Suprapubic skin (tissue), 4 donors: ENCODE results near the gene SNUPN. TPM values are rescaled to one million over a fixed set of nuclear protein-coding genes. Genes with fewer than 3 reads are reported as not detected.
A peak's percentile ranks its signal among the peaks of the same experiment; 100 is the strongest.

Experiments
- DNase-seq, 2 donors: peaks; one replicate each; pipeline ENCODE4 v3.0.0-alpha.2; 2019; ENCODE audit warnings: low spot score in 2 of 2
- H3K27ac ChIP-seq: fragments of 200-600 bp; sonication (generic); one replicate; pipeline ENCODE4 v1.5.1; 2019
- H3K27me3 ChIP-seq: fragments of 200-600 bp; sonication (generic); one replicate; pipeline ENCODE4 v1.5.1; 2019
- H3K36me3 ChIP-seq: fragments of 200-600 bp; sonication (generic); one replicate; pipeline ENCODE4 v1.5.1; 2019
- H3K4me1 ChIP-seq: fragments of 200-600 bp; sonication (generic); one replicate; pipeline ENCODE4 v1.5.1; 2019
- H3K4me3 ChIP-seq: fragments of 200-600 bp; sonication (generic); one replicate; pipeline ENCODE4 v1.5.1; 2019; ENCODE audit warnings: mild to moderate bottlenecking
- H3K9me3 ChIP-seq: fragments of 200-600 bp; sonication (generic); one replicate; pipeline ENCODE4 v1.5.1; 2019
- EP300 ChIP-seq: sonication (generic); formaldehyde crosslinking; IDR thresholded peaks from one replicate; pipeline ENCODE4 v1.6.1; 2017; ENCODE audit warnings: antibody characterized with exemption
- POLR2A ChIP-seq, 2 donors: fragments of 450-650 bp; IDR thresholded peaks; one replicate each; pipeline ENCODE4 v1.6.1; 2017; ENCODE audit warnings: antibody characterized with exemption in 2 of 2, mild to moderate bottlenecking in 2 of 2, moderate library complexity in 2 of 2
- POLR2AphosphoS5 ChIP-seq, 3 donors: sonication (generic); formaldehyde crosslinking; IDR thresholded peaks; one replicate each; pipeline ENCODE4 v1.6.1; 2017; ENCODE audit warnings: antibody characterized with exemption in 3 of 3
- WGBS: methylation state at CpG from one replicate; pipeline ENCODE4 v1.1.5; 2018; 5-methylcytosine and 5-hydroxymethylcytosine counted together
- total RNA-seq, 4 donors: library from RNA; depleted of rRNA; stranded (reverse); fragments of >200 nt; gene quantifications; one replicate each; pipeline ENCODE4 v1.1.0, GENCODE V29; 2016
- TF ChIP-seq, protein P1 (sequence below), 2 donors: fragments of 200-600 bp in 1 of 2; fragments of 450-650 bp in 1 of 2; sonication (generic) in 1 of 2; IDR thresholded peaks; one replicate each; pipeline ENCODE4 v1.5.1; 2016 to 2019; ENCODE audit warnings: antibody characterized with exemption in 2 of 2, mild to moderate bottlenecking in 1 of 2, moderate library complexity in 1 of 2

Gene SNUPN
- total RNA-seq, 4 donors from 2014 or later: 12.8 to 31.7 (median 17.5) TPM

DNA sequence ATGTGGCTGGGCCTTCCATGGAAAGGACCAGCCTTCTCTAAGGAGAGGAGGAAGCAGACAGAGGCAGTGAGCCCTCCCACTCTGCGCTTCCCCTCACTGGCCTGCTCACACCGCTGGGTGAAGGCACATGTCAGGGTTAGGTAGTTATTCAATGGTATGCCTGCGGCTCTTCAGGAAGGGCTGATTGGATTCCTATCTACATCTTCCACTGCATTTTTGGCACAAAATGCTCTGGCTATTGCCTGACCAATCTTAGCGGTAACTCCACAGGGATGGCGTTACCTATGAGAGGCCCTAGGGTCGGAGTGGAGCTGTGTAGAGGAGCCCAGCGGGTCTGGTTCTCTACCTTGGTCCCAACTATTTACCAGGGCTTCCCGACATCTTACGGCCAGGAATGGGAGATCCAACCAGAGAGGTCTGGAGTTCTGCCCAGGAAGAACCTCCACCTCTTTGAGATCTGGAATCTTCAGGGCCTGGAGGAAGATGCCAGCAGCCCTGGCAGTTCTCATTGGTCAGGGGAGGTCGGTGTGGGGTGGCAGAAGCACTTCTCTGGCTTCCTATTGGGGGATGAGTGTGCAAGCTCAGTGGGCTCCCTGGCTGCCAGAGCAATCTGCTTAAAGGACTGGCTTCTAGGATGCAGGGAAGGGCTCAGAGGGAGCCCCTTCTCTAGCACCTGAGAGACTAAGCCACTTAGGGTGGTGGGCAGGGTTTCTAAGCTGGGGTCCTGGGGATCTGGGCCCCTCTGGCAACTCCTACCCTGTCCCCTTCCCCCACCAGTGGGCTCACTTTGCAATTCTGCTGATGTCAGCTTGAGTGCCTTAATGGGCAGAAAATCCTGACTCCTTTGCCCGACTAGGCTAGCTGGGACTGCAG is 46.4 kb upstream of the SNUPN start:
- DNase-seq: no peak
- no peaks in the 10 kb centered on the region for H3K27me3 ChIP-seq
- H3K4me3 ChIP-seq: no peak overlapping the region
- no peak for TF ChIP-seq POLR2AphosphoS5 (IDR thresholded peaks at IDR 0.05)
- TF ChIP-seq, protein P1, sequence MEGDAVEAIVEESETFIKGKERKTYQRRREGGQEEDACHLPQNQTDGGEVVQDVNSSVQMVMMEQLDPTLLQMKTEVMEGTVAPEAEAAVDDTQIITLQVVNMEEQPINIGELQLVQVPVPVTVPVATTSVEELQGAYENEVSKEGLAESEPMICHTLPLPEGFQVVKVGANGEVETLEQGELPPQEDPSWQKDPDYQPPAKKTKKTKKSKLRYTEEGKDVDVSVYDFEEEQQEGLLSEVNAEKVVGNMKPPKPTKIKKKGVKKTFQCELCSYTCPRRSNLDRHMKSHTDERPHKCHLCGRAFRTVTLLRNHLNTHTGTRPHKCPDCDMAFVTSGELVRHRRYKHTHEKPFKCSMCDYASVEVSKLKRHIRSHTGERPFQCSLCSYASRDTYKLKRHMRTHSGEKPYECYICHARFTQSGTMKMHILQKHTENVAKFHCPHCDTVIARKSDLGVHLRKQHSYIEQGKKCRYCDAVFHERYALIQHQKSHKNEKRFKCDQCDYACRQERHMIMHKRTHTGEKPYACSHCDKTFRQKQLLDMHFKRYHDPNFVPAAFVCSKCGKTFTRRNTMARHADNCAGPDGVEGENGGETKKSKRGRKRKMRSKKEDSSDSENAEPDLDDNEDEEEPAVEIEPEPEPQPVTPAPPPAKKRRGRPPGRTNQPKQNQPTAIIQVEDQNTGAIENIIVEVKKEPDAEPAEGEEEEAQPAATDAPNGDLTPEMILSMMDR (IDR thresholded peaks at IDR 0.05): no peak
- no peak for TF ChIP-seq EP300
- TF ChIP-seq POLR2A (IDR thresholded peaks at IDR 0.05): no peak
- H3K4me1 ChIP-seq: peaks cover 65% of the 10 kb centered on the region
- WGBS: 71% methylated on average over 7 of the region's 11 CpGs
- peak overlapping the region; percentile 65 for H3K27ac ChIP-seq
- peaks cover 9% of the 10 kb centered on the region for H3K36me3 ChIP-seq
- no peaks in the 10 kb centered on the region for H3K9me3 ChIP-seq

DNA sequence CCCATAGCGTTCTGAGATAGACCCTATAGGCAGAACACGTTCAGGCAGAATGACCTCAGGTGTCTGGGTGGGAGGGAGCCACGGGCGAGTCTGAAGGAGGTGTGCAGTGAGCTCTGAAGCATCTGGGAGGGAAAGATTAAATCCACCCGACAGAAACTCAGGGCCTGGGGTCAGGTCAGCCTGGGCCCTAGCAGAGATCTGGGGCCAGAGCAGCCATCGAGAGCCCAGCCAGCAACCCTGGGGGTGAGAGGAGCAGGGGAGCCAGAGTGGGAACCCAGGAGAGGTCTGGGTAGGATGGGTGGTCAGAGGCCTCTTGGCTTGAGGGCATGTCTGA is 44.3 kb upstream of the SNUPN start:
- Histone ChIP-seq H3K9me3 (no peaks in the 10 kb centered on the region), H3K27ac (peak overlapping the region; percentile 81), H3K27me3 (no peaks in the 10 kb centered on the region), H3K36me3 (no peaks in the 10 kb centered on the region), H3K4me1 (peaks cover 80% of the 10 kb centered on the region), H3K4me3 (no peak overlapping the region)
- no peak for DNase-seq
- 66% methylated on average over 5 of the region's 6 CpGs for whole genome bisulfite sequencing
- no peak for TF ChIP-seq EP300
- no peak for TF ChIP-seq POLR2A (IDR thresholded peaks at IDR 0.05)
- TF ChIP-seq, protein P1 (IDR thresholded peaks at IDR 0.05): no peak
- no peak for TF ChIP-seq POLR2AphosphoS5 (IDR thresholded peaks at IDR 0.05)

DNA sequence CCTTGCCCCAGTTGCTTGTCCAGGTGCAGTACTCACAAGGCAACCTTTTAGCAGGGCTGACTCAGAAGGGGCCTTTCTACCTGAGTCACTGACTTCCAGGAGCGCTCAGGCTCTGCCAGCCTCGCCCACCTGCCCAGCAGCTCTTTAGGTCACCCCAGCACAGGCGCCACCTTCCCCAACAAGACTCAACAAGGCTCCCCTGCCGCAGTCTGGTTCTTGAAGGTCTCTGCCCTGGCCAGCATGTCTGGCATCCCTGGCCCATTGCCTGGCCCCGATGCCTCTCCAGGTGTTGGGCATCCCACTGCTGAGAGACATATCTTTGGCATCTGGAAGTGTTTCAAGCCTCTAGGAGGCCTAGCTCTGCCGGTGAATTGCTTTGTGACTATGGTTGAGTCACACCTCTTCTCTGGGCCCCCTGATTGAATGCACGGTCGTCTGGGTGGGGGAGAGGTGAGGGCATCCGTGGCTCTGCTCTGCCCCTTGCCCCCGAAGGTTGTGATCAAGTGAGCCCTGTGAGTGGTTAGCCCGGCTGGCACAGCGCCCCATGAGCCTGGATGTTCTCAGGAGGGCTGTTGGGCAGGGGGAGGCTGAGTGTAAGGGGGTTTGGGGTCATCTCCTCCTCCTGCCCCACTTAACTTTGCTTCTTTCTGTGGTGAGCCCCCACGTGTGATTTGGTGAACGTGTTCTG is 43.8 kb upstream of the SNUPN start:
- Histone ChIP-seq H3K27me3 (no peaks in the 10 kb centered on the region), H3K36me3 (no peaks in the 10 kb centered on the region), H3K4me3 (no peak overlapping the region), H3K27ac (peak overlapping the region; percentile 81), H3K9me3 (no peaks in the 10 kb centered on the region), H3K4me1 (peaks cover 85% of the 10 kb centered on the region)
- no peak for TF ChIP-seq EP300
- TF ChIP-seq POLR2AphosphoS5 (IDR thresholded peaks at IDR 0.05): no peak
- TF ChIP-seq, protein P1 (IDR thresholded peaks at IDR 0.05): no peak
- no peak for TF ChIP-seq POLR2A (IDR thresholded peaks at IDR 0.05)
- 56% methylated on average over 7 of the region's 14 CpGs for WGBS
- no peak for DNase-seq

DNA sequence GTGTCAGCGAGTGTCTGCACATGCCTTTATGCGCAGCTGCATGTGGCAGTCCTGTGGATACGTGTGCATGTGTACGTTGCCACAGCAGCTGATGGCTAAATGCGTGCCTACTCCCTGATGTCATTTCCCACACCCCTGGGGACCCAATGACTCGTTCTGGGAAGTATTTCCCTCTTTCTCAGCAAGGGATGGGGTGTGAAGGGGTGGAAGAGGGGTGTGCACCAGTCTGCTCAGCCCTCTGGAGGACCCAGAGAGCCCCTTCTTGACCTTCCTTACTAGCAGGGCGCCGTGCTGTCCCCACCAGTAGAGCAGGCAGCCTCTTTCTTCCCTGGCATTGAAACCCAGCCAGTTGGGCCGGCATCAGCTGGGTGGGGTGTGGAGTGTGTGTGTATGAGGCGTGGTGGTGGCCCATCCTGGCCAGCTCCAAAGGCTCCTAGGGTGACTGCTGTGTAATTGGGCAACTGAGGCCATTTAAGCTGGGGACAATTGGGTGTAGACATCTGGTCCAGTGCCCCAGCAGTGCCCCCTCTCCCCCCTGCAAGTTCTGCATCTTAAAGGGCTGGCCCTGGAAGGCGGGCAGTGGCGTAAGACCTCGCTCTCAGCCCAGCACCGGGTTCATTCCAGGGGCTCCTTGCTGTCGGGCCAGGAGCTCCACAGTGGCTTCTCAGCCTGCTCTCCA is 41.4 kb upstream of the SNUPN start:
- TF ChIP-seq POLR2AphosphoS5 (IDR thresholded peaks at IDR 0.05) (peak; percentile 67 to 98 (median 92)), EP300 (no peak)
- DNase-seq: peak; percentile 92 to 93
- Histone ChIP-seq H3K27ac (peak overlapping the region; percentile 93), H3K9me3 (no peaks in the 10 kb centered on the region), H3K4me3 (no peak overlapping the region), H3K27me3 (no peaks in the 10 kb centered on the region), H3K4me1 (peaks cover 89% of the 10 kb centered on the region), H3K36me3 (no peaks in the 10 kb centered on the region)
- 12% methylated on average over 9 of the region's 15 CpGs for WGBS

DNA sequence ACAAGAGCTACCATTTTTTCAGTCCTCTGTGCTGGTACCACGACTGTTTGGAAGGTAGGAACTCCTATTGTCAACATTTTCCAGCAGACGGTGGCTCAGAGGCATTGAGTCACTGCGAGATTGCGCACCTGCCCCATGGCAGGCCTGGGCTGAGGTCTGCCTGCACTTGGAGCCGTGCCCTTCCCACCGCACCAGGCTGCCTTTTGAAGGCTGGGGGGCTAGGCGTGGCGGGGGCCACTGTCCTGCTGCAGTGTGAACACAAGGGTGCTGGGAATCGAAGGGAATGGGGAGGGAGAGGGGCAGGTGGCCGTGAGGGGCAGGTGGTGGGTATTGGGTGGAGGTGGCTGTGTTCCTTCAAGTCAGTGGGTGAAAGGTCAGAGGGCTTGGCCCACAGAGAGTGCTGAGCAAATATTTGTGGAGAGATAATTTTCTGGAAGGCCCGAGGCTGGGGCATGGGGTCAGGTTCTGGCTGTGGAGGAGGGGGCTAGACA is 38.5 kb upstream of the SNUPN start:
- H3K4me1 ChIP-seq: peaks cover 99% of the 10 kb centered on the region
- TF ChIP-seq POLR2A (IDR thresholded peaks at IDR 0.05) (no peak), EP300 (no peak), POLR2AphosphoS5 (IDR thresholded peaks at IDR 0.05) (no peak)
- TF ChIP-seq, protein P1 (IDR thresholded peaks at IDR 0.05): no peak
- H3K9me3 ChIP-seq: no peaks in the 10 kb centered on the region
- no peaks in the 10 kb centered on the region for H3K27me3 ChIP-seq
- no peak overlapping the region for H3K4me3 ChIP-seq
- no peak for DNase-seq
- peak overlapping the region; percentile 49 for H3K27ac ChIP-seq
- 53% methylated on average over 7 of the region's 11 CpGs for WGBS
- peaks cover 6% of the 10 kb centered on the region for H3K36me3 ChIP-seq
